Transverse colon (tissue), 4 donors: ENCODE measurements around the gene CAVIN2. TPM values are rescaled to one million over a fixed set of nuclear protein-coding genes. Genes with fewer than 3 reads are reported as not detected.

Experiments
- DNase-seq: peaks from one replicate; pipeline ENCODE4 v3.0.0-alpha.2; 2019
- H3K27ac ChIP-seq, 4 donors: fragments of 200-600 bp; sonication (generic); 2 replicates each; pipeline ENCODE4 v1.5.1; 2016 to 2018; ENCODE audit warnings: inconsistent platforms in 4 of 4
- H3K27me3 ChIP-seq: fragments of 200-600 bp; sonication (generic); 2 replicates; pipeline ENCODE4 v1.5.1; 2017; ENCODE audit warnings: inconsistent platforms
- H3K36me3 ChIP-seq, 4 donors: fragments of 200-600 bp; sonication (generic); 2 replicates each; pipeline ENCODE4 v1.5.1; 2017 to 2019; ENCODE audit warnings: inconsistent platforms in 4 of 4
- H3K4me1 ChIP-seq, 4 donors: fragments of 200-600 bp; sonication (generic); 2 replicates each; pipeline ENCODE4 v1.5.1; 2017 to 2020; ENCODE audit warnings: inconsistent platforms in 4 of 4
- H3K4me3 ChIP-seq, 4 donors: fragments of 200-600 bp; sonication (generic); 1 replicate in 1 of 4; 2 replicates in 3 of 4; pipeline versions ENCODE4 v1.5.1 to v1.6.1; 2017 to 2019; ENCODE audit warnings: inconsistent platforms in 4 of 4
- H3K9me3 ChIP-seq, 2 donors: fragments of 200-600 bp; sonication (generic); 2 replicates each; pipeline ENCODE4 v1.5.1; 2017 to 2019; ENCODE audit warnings: inconsistent platforms in 2 of 2
- CTCF ChIP-seq, 5 experiments: fragments of 200-600 bp in 3 of 5; fragments of 450-650 bp in 2 of 5; sonication (generic) in 3 of 5; IDR thresholded peaks; 1 replicate in 2 of 5; 2 replicates in 3 of 5; pipeline ENCODE4 v1.5.1; 2016 to 2017; ENCODE audit warnings: antibody characterized with exemption in 5 of 5, inconsistent platforms in 3 of 5, mild to moderate bottlenecking in 2 of 5, moderate library complexity in 1 of 5
- EP300 ChIP-seq: sonication (generic); formaldehyde crosslinking; IDR thresholded peaks from one replicate; pipeline ENCODE4 v1.6.1; 2017; ENCODE audit warnings: antibody characterized with exemption, low read depth
- POLR2A ChIP-seq: fragments of 450-650 bp; IDR thresholded peaks from one replicate; pipeline ENCODE4 v1.6.1; 2016; ENCODE audit warnings: antibody characterized with exemption, mild to moderate bottlenecking, moderate library complexity
- POLR2AphosphoS5 ChIP-seq, 3 donors: sonication (generic); formaldehyde crosslinking; IDR thresholded peaks; one replicate each; pipeline ENCODE4 v1.6.1; 2016; ENCODE audit warnings: antibody characterized with exemption in 3 of 3
- WGBS, 2 donors: methylation state at CpG; one replicate each; pipeline ENCODE4 v1.1.5; 2018; ENCODE audit warnings: low coverage in 1 of 2; 5-methylcytosine and 5-hydroxymethylcytosine counted together
- in situ Hi-C, 4 donors: fragments of 200-750 bp; cut with MboI; loops; one replicate each; pipeline versions ENCODE4 v1.15.0 to v1.15.1; 2017; ENCODE audit warnings: low sequenced_read_pairs in 3 of 4, low pct_ligation_motif_present in 1 of 4, low pct_unique_long_range_greater_than_20kb in 1 of 4
- intact Hi-C: fragments of 100-400 bp; cut with DNase I; formaldehyde crosslinking; loops from one replicate; pipeline ENCODE4 v1.15.1; 2023; ENCODE audit warnings: low total_unique reads
- total RNA-seq, 4 donors: library from RNA; depleted of rRNA; stranded (reverse); fragments of >200 nt; gene quantifications; one replicate each; pipeline ENCODE4 v1.1.0, GENCODE V29; 2016

CAVIN2 gene
- total RNA-seq, 4 donors from 2014 or later: 21.3 to 59.3 (median 25.0) TPM

- 76 to 98% methylated on average over 4 to 5 of the region's 5 CpGs for WGBS, 2 donors
These were observed 8.5 kb upstream of the CAVIN2 start for GRCh38 chr2:191855382-191855781.

GRCh38 chr2:191854382-191855372 lies 7.8 kb upstream of the CAVIN2 start:
- H3K4me3 ChIP-seq: no peak overlapping the region
- H3K27me3 ChIP-seq: no peaks in the 10 kb centered on the region
- DNase-seq: no peak
- H3K9me3 ChIP-seq: no peaks in the 10 kb centered on the region
- no peaks in the 10 kb centered on the region for H3K36me3 ChIP-seq
- intact Hi-C loops: no loop called here
- H3K27ac ChIP-seq: no peak overlapping the region
- 68 to 69% methylated on average over 6 of the region's 6 CpGs for WGBS, 2 donors
- in situ Hi-C loops: no loop called here
- no peaks in the 10 kb centered on the region for H3K4me1 ChIP-seq
- no peak for TF ChIP-seq POLR2AphosphoS5 (IDR thresholded peaks at IDR 0.05)
- TF ChIP-seq POLR2A: no peak
- TF ChIP-seq CTCF (IDR thresholded peaks at IDR 0.05): no peak
- TF ChIP-seq EP300: no peak

More at GRCh38 chr2:191855382-191855781, 8.5 kb upstream of the CAVIN2 start:
- no peaks in the 10 kb centered on the region for H3K27me3 ChIP-seq
- no peak overlapping the region for H3K4me3 ChIP-seq
- H3K27ac ChIP-seq: no peak overlapping the region
- TF ChIP-seq CTCF (IDR thresholded peaks at IDR 0.05) (no peak), POLR2A (no peak)
- no peak for DNase-seq
- H3K36me3 ChIP-seq: no peaks in the 10 kb centered on the region
- no peaks in the 10 kb centered on the region for H3K4me1 ChIP-seq
- intact Hi-C loops (no loop called here), in situ Hi-C loops (no loop called here)
- H3K9me3 ChIP-seq: no peaks in the 10 kb centered on the region

GRCh38 chr2:191853843-191854242 lies 7.0 kb upstream of the CAVIN2 start:
- Histone ChIP-seq H3K27me3 (no peaks in the 10 kb centered on the region), H3K4me3 (no peak overlapping the region), H3K36me3 (no peaks in the 10 kb centered on the region), H3K4me1 (no peaks in the 10 kb centered on the region), H3K9me3 (no peaks in the 10 kb centered on the region), H3K27ac (no peak overlapping the region)
- intact Hi-C loops (no loop called here), in situ Hi-C loops (no loop called here)
- TF ChIP-seq POLR2AphosphoS5 (IDR thresholded peaks at IDR 0.05) (no peak), POLR2A (no peak), EP300 (no peak), CTCF (IDR thresholded peaks at IDR 0.05) (no peak)
- 45 to 52% methylated on average over 4 of the region's 4 CpGs for WGBS, 2 donors
- DNase-seq: no peak

GRCh38 chr2:191851158-191851557 lies 4.3 kb upstream of the CAVIN2 start:
- H3K27ac ChIP-seq: no peak overlapping the region
- H3K36me3 ChIP-seq: no peaks in the 10 kb centered on the region

More at GRCh38 chr2:191851158-191851557, 4.3 kb upstream of the CAVIN2 start:
- intact Hi-C loops (no loop called here), in situ Hi-C loops (no loop called here)
- Histone ChIP-seq H3K4me3 (no peak overlapping the region), H3K4me1 (peaks cover 0 to 20% (median 10%) of the 10 kb centered on the region in 4 donors), H3K27me3 (no peaks in the 10 kb centered on the region), H3K9me3 (no peaks in the 10 kb centered on the region)
- no peak for TF ChIP-seq POLR2A
- no peak for TF ChIP-seq CTCF (IDR thresholded peaks at IDR 0.05)
- no peak for TF ChIP-seq EP300
- no peak for TF ChIP-seq POLR2AphosphoS5 (IDR thresholded peaks at IDR 0.05)
- WGBS, 2 donors: 84 to 87% methylated on average over 5 of the region's 5 CpGs
- no peak for DNase-seq
